Stimulated activated CD8-positive, alpha-beta memory T cell treated with anti-CD3 and anti-CD28 coated beads, Interleukin-7, amount 100 ng/mL, for 1 hour (primary cell): ENCODE results near the gene TMIGD1.

Experiments used
- DNase-seq, 2 donors: peaks; one replicate each; pipeline ENCODE4 v3.0.0-alpha.2; 2020; ENCODE audit warnings: low read depth in 2 of 2

TMIGD1 gene

GRCh38 chr17:30332057-30332542 is 1.8 kb downstream of the TMIGD1 start:
- no peak for DNase-seq

DNA sequence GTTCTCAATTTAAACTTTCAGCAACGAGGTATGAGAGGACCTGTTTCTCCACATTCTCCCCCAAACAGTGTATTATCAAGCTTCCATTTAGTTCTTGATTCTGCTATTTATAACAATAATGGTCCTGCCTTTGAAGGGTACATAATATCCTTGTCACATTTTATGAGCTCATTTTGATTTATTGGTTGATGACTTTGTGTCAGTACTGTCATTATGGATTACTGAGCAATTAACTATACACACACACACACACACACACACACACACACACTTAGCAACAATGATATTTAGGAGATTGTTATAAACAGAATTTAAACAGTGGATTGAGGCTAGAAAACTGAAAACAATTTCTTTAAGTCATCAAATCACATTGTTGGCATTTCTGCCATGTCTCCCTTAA is 7.0 kb downstream of the TMIGD1 start:
- DNase-seq = no peak

DNA sequence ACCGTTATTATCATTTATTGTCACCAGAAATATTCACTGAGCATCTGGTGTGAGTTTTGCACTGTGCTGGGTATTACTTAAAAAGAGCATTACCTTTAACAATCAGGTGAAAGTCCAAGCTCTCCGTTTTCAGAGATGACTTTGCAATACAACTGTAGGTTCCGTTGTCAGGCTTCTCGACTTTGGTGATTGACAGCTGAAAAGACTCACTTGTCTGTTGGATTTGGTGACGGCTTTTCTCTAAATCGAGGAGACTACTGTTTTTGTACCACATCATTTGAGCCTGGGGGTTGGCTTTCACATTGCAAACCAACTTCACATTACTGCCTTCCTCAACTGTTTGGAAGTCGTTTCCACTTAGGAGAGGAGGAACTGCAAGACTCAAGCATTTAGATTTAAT is 9.1 kb downstream of the TMIGD1 start:
- no peak for DNase-seq

DNA sequence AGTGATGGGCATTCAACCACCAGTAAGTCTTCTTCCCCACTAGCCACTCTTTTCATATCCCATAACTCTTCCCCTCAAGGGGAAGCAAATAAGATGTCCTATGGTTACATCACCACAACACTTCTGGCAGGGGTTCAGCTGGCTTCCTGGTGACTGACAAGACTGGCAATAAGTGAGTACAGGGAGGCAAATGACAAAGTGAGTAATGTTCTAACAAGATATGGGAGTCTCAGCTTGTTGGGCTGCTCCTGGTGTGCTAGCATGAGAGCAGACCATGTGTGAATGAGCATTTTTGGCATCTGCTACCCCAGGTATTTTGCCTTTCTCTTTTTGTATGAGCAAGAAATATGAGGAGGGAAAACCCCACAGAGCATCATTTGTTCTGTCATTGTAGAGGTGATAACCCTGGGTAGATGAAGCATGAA is 9.9 kb downstream of the TMIGD1 start:
- no peak for DNase-seq

DNA sequence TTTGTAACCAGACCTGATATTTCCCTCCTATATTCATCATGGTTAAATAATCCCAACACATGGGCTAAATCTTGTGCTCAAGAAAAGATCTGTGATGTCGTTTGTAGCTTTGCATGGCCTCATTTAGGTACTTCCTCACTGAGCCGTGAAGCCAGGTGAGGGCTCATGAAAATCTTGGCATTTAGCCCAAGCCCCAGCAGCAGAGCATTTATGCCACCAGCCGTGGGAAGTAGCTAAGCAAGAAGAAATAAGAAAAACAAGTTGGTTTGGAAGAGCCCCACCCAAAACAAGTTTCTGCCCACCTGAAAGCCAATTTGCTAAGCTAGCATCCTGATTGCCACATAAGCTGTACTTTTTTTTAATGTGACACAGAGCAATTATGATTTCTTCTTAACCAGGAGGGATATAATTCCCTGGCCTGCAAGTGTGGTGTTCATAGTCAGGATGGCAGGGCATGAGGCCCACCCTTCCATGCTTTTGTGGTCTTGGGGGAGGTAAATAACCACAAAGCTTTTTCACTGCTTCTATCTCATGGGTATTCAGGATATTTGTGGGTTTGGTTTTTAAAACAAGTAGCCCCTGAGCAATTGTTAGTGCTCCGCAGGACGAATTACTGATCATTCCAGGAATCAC is 10.5 kb downstream of the TMIGD1 start:
- peak in 1 of 2 donors; percentile 10 for DNase-seq

- DNase-seq = no peak
These were observed 12.5 kb downstream of the TMIGD1 start for GRCh38 chr17:30321314-30321713.

- DNase-seq = no peak
These were observed 15.7 kb downstream of the TMIGD1 start for GRCh38 chr17:30318155-30318554.

GRCh38 chr17:30316736-30317135 is 17.1 kb downstream of the TMIGD1 start:
- no peak for DNase-seq

DNA sequence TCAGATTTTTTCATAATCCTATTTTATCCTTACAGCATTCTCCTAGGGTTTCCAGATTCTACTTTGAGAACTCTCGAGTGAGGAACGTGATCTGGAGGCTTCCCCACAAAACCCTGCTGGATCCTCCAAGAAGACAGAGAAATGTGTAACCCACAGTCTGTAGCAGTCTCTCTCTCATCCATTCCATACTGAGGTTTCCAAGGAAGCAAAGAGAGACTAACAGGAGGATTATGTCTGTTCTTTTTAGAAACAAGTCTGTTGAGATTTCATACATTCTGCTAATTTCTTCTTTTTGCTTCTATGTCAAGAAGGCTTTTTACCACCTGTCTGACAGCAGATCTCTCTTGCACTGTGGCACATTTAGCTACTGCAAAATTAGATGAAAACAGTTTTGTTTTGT is 18.8 kb downstream of the TMIGD1 start:
- no peak for DNase-seq

DNA sequence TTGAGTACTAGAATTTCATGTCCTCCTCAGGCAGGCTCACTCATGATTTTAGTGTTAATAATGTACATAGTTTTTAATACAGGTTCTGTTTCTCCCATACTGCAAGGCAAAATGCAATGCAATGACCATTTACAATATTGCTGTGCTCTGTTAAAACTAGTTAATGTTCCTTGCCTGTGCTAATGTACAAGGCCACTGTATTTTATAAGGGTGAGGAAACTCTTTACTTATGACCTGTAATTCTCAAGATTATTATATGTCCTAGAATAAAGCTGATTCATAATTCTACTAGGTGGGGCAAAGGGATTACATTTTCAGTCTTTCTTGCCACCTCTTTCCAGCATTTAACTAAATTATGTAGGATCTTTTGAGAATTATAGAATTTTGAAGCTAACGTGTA is 19.4 kb downstream of the TMIGD1 start:
- no peak for DNase-seq

DNA sequence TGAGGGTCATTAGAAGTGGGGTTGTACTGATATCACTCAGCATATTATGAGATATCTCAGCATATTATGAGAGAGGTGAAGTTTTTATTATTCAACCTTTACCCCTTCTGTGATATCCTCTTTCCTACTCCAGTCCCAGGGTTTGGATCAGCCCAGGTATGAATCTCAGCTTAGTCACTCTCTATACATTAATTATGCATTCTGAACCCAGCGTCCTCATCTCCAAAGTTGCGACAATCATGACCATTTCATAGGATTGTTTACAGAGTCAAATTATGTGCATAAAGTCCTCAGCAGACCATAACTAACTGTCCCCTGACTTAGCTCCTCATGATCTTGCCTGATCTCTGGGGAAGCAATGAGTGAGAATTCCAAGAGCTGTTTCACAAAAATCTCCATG is 21.6 kb downstream of the TMIGD1 start:
- DNase-seq = no peak

DNA sequence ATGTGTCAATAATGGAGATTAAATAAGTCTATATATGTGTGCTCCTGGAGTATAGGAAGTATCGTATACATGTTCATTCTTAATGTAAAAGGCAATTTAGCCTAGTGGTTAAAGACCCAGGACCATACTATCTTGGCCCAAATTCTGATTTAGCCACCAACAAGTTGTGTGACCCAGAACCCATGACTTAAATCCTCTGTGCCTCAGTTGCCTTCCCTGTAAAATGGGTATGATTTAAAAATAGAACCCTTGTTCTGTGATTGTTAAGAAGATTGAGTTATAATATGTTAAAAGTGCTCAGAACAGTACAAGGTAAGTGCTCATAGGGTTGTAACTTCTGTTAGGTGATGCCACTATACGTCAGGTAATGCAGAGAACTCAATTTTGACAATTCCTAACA is 23.3 kb downstream of the TMIGD1 start:
- no peak for DNase-seq

DNA sequence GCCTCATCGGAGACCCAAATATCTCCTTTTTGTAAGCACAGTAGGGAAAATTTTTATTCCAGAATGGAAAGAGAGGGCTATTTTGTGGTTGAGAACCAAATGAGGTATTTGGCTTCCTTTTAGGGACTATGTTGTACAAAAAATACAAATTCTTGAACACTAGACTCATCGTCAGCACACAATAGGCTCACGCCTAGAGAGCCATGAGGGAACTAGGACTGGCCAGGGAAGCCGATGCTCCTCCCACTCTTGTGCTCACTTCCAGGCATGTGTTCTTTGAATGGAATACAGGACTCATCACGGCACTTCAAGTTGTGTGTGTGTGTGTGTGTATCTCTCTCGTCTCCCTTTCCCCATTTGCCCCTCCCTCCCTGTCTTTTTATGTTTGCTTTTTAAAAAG is 24.3 kb downstream of the TMIGD1 start:
- no peak for DNase-seq

GRCh38 chr17:30308406-30308805 is 25.5 kb downstream of the TMIGD1 start:
- no peak for DNase-seq

GRCh38 chr17:30304778-30305177 is 29.1 kb downstream of the TMIGD1 start:
- DNase-seq = no peak

GRCh38 chr17:30302241-30302640 is 31.6 kb downstream of the TMIGD1 start:
- no peak for DNase-seq

- DNase-seq = no peak
These were observed 33.0 kb downstream of the TMIGD1 start for GRCh38 chr17:30300818-30301217.

DNA sequence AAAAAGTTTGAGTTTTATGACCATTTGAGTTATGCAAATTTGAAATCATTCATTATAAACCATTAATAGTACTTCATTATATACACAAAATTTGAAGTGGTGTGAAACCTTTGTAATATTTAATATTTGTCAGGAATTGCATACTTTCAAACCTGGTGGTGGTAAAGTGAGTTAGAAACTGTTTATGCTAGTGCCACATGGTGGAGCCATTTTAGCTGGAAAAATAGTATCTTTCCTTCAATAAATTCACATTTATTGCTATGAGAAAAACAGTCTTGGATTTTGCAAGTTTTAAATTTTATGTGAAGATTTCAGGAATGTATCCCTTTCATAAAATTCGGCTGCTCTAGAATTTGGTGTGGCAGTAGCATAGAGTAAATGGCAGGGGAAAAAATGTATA is 34.9 kb downstream of the TMIGD1 start:
- no peak for DNase-seq

DNA sequence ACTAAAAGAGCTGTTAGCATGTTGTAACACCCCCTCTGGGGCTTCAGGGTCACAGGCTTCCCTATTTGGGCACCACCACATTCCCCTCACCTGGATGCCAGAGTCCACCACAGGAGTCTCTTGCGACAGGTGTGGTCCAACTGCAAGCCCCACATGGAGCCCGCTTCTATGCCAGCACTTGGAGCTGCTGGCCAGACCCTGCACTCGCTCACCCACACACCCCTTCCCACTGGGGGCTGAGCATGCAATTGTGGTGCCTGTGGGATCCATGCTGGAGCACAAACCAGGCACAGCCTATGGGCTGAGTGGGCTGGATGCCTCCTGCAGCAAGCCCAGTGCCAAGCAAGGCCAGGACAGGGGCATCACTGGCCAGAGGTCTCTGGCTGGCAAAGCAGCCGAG is 36.1 kb downstream of the TMIGD1 start:
- no peak for DNase-seq

DNA sequence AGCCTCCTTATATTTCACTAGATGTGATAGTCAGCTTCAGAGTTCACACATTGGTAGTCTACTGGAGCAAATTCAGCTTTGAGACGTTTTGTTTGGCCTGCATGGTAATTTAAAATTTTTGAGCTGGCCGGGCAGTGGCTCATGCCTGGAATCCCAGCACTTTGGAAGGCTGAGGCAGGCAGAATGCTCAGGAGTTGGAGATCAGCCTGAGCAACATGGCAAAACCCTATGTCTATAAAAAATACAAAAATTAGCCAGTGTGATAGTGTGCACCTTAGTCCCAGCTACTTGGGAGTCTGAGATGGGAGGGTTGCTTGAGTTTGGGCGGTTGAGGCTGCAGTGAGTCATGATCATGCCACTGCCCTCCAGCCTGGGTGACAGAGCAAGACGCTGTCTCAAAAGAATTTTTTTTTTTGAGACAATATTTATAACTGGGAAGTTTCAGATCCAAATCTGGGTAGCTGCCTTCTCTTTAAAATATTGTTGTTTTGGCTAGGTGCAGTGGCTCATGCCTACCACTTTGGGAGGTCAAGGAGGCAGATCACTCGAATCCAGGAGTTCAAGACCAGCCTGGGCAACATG is 37.3 kb downstream of the TMIGD1 start:
- no peak for DNase-seq

- DNase-seq = no peak
These were observed 41.5 kb downstream of the TMIGD1 start for GRCh38 chr17:30292286-30292858.

DNA sequence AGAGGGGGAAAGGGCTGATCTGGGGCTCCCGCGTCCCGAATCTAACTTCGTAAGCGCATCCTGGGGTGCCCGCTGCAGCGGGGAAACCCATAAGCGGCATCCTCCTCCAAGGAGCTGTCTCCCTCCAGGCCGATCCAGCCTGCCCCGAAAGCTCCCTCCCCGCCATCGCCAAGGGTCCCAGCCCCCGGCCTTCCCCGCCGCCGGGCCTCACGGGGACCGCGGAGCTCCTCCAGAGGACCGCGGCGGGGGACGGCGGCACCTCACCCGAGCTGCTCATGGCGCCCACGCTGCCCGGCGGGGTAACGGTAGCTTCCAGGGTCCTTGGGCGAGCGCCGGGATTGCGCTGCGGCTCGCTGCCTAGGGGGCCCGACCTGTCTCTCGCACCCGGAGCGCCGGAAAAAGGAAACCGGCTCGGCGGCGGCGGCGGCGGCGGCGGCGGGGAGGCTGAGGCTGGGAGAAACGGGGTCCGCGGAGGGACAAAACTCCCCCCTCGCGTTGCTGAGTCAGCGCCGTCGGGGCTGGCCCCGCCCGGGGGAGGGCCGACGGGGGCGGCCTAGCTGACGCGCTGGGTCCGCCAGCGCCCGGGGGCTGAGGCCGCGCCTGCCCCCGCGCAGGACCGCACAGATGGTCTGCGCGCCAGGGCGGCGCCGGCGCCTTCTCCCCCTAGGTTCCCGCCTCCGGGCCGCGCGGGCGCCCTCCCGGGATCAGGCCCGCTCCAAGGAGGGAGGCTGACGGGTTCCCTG is 42.1 kb downstream of the TMIGD1 start, which contains the start of gene BLMH:
Gene BLMH (minus strand): TSS at position 402 of the 743 bp plus-strand sequence. CDS start 125 bp downstream, at position 277.
- DNase-seq = peak; percentile 63 to 72
